Epithelial cell of proximal tubule (primary cell): ENCODE data around the gene VCAN. TPM values are rescaled to one million over a fixed set of nuclear protein-coding genes. Genes with fewer than 3 reads are reported as not detected.

Source experiments
- DNase-seq: peaks from one replicate; pipeline ENCODE4 v3.0.0-alpha.2; 2011; ENCODE audit warnings: low read depth
- H3K4me3 ChIP-seq: 2 replicates; pipeline ENCODE4 v1.5.1; 2011; ENCODE audit warnings: low read depth, mild to moderate bottlenecking, low read length
- total RNA-seq: library from RNA; depleted of rRNA; stranded (reverse); fragments of >200 nt; gene quantifications from 2 replicates; pipeline ENCODE4 v1.2.3, GENCODE V29; 2015
- TF ChIP-seq, protein P1 (sequence below): conservative IDR thresholded peaks from 2 replicates; pipeline ENCODE4 v1.5.1; 2012; ENCODE audit warnings: low read depth, mild to moderate bottlenecking, low read length

VCAN gene
- total RNA-seq, 1 donor from 2014 or later: 323 TPM

DNA sequence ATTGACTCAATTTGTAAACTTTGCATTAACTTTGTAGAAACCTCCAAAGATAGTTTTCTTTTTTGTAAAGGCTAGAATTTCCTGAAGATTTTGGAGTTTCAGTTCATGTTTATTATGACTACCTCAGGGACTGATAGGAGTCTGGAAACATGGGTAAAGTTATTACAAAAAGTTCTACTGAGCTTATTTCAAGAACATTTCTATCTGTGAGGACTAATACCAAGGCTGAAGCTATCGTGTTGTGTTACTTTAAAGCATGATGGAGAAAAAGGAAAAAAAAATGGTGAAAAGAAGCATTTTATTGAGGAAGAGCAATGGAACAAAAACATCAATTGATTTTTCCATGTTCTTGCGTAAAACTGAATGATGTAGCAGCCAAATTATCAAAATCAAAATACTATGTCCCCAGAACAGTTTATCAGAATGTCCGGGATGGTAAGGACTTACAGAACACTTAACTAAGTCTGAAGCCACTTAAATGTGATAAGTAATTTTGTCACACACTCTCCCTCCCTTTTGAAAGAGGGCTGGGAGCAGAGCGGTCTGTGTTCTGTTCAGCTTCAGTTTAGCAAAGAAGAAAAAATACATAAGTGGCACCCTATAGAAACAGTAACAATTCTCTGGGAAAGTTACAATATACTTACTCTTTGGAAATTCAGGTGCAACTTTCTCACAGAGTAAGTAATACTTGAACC, 25.1 kb upstream of the VCAN start:
- TF ChIP-seq, protein P1, sequence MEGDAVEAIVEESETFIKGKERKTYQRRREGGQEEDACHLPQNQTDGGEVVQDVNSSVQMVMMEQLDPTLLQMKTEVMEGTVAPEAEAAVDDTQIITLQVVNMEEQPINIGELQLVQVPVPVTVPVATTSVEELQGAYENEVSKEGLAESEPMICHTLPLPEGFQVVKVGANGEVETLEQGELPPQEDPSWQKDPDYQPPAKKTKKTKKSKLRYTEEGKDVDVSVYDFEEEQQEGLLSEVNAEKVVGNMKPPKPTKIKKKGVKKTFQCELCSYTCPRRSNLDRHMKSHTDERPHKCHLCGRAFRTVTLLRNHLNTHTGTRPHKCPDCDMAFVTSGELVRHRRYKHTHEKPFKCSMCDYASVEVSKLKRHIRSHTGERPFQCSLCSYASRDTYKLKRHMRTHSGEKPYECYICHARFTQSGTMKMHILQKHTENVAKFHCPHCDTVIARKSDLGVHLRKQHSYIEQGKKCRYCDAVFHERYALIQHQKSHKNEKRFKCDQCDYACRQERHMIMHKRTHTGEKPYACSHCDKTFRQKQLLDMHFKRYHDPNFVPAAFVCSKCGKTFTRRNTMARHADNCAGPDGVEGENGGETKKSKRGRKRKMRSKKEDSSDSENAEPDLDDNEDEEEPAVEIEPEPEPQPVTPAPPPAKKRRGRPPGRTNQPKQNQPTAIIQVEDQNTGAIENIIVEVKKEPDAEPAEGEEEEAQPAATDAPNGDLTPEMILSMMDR: no peak
- DNase-seq: no peak
- no peak overlapping the region for H3K4me3 ChIP-seq

DNA sequence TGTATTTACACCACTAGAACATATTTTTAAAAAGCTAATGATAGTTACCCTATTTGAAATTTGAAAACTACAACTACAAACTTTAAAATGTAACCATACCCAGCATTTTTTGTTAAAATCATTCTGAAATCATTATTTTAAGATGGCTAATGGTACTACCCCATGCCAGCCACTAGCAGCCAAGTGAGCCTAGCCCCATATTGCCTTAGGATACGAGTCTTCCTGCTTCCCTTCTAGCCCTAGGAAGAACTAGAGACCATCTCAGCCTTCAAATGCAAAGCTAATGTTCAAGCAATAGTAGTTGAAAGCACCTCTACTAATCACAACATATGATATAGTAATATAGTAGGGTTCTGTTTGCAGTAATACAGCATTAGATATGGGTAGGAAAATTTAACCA, 24.0 kb upstream of the VCAN start:
- TF ChIP-seq, protein P1: no peak
- DNase-seq: no peak
- H3K4me3 ChIP-seq: no peak overlapping the region

DNA sequence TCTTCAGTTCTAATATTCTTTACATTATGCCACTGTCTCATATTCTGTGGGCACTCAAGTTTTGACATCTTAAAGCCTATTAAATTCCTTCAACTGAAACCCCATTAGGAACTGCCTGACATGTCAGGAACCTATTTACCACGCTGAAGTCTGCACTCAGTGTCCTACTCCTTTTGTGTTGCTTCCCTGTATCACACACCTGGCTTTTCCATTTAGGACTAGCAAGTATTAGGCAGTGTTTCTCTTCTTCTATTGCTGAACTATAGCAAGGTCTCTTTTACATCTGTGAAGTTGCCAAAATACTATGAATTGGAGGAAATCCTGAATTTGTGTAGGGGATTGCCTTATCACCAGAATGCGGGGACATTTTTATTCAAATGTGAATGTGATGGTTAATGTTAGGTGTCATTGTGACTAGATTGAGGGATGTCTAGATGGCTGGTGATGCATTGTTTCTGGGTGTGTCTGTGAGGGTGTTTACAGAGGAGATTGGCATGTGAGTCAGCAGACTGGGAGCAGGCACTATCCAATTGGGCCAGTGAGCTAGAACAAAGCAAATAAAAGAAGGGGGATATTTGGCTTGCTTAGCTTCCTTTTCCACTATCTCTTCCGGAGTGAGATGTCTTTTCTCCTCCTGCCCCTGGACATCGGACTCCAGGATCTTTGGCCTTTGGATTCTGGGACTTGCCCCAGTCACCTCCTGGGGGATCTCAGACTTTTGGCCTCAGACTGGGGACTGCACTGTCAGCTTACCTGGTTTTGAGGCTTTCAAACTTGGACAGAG, 21.2 kb upstream of the VCAN start:
- TF ChIP-seq, protein P1: no peak
- DNase-seq: no peak
- peak overlapping the region; percentile 5 for H3K4me3 ChIP-seq

DNA sequence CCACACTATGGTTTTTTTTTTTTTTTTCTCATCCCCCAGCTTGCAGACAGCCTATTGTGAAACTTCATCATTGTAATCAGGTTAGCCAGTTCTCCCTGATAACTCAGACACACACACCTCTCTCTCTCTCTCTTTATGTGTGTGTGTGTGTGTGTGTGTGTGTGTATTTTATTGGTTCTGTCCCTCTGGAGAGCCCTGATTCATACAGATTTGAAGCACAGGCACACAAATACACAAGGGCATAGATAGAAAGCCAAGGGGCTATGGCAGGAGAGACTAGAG, 20.6 kb upstream of the VCAN start:
- DNase-seq: no peak
- peak overlapping the region; percentile 5 for H3K4me3 ChIP-seq
- TF ChIP-seq, protein P1: no peak

DNA sequence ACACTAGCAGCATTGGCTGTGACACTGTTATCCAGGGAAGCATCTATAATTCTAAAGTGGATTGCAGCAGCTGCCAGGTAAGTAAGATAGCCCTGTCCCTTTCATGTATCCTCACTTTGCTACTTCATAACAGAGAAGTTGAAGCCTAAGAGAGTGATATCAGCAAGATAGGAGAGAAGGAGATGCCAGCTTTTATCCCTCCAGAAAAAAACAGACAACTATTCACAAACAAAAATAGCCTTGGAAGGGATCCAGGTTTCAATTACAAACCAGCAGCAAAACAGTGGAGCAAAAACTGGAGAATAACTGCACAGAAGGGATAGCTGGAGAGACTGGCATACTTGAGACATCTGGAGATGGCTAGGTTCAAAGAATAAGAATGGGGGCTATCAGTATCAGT, 19.6 kb upstream of the VCAN start:
- TF ChIP-seq, protein P1: no peak
- H3K4me3 ChIP-seq: no peak overlapping the region

DNA sequence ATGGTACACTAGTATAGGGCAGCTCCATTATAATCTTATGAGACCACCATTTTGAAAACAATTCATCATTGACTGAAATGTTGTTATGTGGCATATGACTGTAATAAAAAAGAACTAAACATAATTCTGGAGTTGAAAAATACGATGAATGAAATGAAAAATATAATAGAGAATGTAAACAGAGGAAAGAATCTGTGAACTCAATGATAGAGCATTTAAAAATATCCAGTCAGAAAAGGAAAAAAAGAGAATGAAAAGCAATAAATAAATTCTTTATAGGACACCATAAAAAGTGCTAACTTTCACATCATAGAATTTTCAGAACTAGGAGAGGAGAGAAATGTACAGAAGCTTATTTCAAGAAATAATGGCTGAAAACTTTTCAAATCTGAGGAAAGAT, 17.6 kb upstream of the VCAN start:
- TF ChIP-seq, protein P1: no peak
- no peak for DNase-seq

More for the DNA sequence above, 19.6 kb upstream of the VCAN start:
- no peak for DNase-seq

DNA sequence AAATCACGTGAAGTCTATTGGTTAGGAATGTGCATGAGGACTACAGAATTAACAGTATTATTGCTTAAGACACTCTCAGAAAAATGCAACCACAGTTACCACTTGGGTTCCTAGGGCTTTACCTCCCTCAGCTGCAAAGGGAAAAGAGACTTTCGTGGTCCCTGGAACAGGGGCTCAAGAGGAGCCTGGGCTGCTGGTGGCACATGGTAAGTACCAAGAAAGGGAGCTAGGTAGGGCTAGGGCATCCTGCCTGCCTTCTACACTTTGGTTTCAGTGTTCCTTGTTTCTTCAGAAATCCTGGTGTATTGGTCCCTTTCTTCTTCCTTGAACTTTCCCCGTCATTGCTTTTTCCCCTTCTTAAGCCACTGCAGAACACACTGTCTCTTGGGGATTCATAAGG, 7.3 kb upstream of the VCAN start:
- TF ChIP-seq, protein P1: no peak
- no peak for DNase-seq
- no peak overlapping the region for H3K4me3 ChIP-seq

More for the DNA sequence above, 17.6 kb upstream of the VCAN start:
- H3K4me3 ChIP-seq: no peak overlapping the region
